ENCODE data around the gene MYD88.

Gene MYD88

GRCh38 chr3:38168151-38169026 is 29.9 kb downstream of the MYD88 start:
- DNase-seq, result no peak

- DNase-seq, result no peak
These were observed 30.5 kb downstream of the MYD88 start for GRCh38 chr3:38169027-38169317.

- no peak for DNase-seq
These were observed 32.3 kb downstream of the MYD88 start for GRCh38 chr3:38170722-38171121.

GRCh38 chr3:38171622-38172021 is 33.2 kb downstream of the MYD88 start:
- DNase-seq, result no peak

- DNase-seq, result no peak
These were observed 35.5 kb downstream of the MYD88 start for GRCh38 chr3:38173834-38174418.

GRCh38 chr3:38177181-38177580 is 38.7 kb downstream of the MYD88 start:
- DNase-seq, result no peak

- no peak for DNase-seq
These were observed 48.3 kb downstream of the MYD88 start for GRCh38 chr3:38186781-38187180.

- DNase-seq, result no peak
These were observed 52.0 kb downstream of the MYD88 start for GRCh38 chr3:38190481-38190881.
